GM18519 (cell line): ENCODE data around the gene MAVS.

Experiments
- ATAC-seq: cut with Tn5 transposase; IDR thresholded peaks from one replicate; pipeline ENCODE4 v1.9.1; 2021; ENCODE audit warnings: mild to moderate bottlenecking, moderate library complexity; ENCODE audit not compliant: unreplicated experiment, low FRiP score

Gene MAVS

DNA sequence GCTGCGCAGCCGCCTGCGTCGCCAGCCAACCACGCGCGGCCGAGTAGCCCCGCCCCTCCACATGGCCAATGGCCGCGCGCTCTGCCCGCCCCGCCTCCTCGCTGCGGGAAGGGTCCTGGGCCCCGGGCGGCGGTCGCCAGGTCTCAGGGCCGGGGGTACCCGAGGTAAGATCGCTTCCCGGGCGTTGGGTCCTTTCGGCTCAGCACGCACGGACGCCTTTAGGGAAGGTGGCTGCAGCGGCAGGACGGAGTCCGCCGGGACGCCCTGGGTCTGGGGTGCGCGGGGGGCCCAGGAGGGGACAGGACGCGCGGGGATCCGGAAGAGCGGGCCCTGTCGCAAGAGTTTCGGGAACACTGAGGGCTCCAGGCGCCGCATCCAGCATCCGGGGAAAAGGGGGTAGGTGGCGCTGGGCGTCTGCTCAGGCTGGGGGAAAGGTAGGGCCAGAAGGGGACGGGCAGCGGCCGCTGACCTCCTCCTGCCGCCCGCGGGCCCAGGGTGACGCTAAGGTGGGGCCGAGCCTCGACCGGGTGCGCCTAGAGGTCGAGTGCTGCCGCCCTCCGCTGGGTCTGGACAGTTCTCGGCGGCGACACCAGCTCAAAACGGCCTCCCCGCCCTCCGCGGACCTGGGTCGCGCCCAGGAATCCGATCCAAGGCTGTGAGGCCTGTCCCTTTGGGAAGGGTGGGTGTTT, at the start of gene MAVS:
Gene MAVS (plus strand): TSS at position 95 of the 689 bp plus-strand sequence. CDS start 7,791 bp downstream, outside the sequence.
- ATAC-seq = peak; percentile 72

DNA sequence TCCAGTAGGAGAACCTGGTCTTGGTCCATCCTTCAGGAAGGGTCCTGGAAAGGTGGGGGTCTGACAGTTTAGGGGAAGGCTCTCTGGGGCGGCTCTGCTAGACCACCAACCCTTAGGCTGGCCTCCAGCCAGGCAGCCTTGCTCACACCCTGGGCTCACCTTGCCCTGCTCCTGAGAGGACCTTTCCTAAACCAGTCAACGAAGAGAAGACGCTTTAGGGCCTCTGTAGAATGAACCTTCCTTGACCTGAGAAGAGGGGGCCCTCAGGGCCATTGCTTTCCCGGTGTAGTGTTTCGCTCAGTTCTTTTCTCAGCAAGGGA, 49.4 kb upstream of the MAVS start:
- no peak for ATAC-seq

DNA sequence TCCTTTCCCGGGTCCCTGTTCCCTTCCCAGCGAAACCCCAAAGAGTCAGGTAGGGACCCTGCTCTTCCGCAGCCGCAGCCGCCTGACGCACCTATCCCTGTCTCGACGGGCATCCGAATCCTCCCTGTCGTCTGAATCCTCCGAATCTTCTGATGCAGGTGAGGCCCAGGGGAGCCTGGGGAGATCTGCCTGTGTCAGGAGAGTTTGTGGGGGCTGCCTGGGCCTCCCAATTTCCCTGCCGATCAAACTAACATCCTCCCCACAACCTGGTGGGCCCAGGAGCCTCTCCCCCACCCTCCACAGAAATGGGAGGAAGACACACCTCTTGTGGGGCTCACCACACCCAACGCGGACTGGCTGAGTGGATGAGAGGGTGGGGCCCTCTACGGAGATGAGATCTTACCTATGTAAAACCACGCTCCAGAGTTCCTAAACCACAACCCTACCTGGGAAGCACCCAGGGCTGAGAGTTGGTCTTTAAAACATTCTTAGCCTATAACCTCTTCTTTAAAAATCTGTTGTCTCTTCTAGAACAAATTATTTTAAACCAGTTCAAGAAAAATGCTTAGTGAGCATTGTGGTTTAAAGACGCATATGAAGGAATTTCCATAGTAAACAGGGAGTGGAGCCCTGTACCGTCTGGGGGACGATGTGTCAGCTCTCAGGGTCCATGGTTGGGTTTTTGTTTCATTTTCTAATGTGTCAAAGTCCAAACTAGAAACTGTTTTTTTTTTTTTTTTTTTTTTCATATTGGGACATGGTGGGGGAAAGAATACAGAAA, 48.9 kb upstream of the MAVS start:
- no peak for ATAC-seq

DNA sequence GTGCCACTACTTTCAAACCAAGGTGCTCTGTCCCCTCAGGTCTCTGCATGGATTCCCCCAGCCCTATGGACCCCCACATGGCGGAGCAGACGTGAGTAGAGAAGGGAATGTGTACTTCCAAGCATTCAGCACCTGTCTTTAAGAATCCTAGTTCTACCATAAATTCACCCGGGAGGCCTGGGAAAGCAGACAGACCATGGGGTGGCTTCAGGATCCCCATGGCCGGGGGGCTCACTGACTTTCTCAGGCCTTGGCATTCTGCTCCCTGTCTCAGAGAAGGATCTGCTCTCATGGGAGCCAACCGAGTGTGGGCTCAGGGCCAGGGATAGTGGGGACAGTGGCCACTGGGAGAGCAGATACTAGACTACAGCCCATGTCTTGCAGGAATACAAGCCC, 48.3 kb upstream of the MAVS start:
- ATAC-seq = no peak

DNA sequence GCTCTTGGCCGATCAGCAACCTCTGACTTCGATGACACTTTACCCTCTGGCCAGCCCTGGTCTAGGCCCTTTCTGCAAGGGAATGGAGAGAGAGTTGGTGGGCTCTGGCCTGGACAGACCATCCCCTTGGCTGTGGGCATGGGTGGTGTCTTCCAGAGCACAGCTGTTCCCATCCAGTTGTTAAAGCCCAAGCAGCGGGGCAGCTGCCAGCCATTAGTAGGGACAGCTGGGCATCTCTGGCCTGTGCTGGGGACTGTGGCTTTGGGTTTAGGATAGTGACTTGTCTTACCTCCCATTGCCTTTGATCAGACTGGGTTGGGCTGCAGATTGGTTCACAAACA, 47.8 kb upstream of the MAVS start:
- no peak for ATAC-seq

DNA sequence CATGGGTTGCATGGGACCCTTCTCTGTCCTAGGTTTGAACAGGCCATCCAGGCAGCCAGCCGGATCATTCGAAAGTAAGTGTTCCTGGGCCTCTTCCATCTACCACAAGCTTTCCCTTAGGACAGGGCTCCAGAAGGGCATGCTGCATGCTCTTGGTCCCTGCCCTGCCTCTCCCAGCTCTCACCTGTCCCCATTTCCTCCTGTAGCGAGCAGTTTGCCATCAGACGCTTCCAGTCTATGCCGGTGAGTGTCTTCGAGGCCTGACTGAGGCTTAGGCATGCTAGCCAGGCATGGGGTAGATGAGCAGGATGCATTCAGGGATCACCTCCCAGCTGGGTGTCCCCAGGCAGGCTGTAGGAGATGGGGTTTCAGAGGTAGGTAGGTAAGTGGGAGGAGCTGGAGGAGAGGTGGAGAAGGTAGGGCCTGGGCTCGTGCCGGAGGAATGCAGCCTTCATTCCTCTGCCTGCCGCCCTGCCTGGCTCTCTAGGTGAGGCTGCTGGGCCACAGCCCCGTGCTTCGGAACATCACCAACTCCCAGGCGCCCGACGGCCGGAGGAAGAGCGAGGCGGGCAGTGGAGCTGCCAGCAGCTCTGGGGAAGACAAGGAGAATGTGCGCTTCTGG, 46.3 kb upstream of the MAVS start:
- ATAC-seq = no peak

DNA sequence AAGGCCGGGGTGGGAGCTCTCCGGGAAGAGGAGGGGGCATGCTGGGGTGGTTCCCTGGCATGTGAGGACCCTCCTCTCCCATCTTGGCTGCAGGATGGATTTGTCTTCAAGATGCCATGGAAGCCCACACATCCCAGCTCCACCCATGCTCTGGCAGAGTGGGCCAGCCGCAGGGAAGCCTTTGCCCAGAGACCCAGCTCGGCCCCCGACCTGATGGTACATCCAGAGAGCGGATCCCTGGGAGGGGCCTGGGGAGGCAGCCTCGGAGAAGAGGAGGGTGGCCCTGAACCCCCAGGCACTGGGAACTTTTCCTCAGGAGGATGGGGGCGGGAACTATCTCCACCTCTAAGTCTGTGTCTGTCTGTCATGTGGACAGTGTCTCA, 45.8 kb upstream of the MAVS start:
- no peak for ATAC-seq

DNA sequence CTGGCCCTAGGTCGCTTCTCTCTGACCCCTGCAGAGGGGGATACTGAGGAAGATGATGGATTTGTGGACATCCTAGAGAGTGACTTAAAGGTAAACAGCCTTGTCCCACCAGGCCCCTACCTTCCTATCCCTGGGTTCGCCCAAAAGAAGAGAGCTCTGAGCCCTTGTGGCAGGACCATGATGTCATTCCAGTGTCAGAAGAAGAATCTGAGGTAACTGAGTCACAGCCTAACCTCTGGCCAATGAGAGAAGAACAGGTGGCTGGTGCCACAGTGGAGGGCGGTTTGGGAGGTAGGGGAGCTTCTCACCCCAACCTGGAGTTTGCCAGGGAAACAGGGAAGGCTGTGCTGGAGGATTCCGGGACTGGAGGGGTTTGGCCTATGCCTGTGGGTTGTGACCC, 45.3 kb upstream of the MAVS start:
- ATAC-seq = no peak

DNA sequence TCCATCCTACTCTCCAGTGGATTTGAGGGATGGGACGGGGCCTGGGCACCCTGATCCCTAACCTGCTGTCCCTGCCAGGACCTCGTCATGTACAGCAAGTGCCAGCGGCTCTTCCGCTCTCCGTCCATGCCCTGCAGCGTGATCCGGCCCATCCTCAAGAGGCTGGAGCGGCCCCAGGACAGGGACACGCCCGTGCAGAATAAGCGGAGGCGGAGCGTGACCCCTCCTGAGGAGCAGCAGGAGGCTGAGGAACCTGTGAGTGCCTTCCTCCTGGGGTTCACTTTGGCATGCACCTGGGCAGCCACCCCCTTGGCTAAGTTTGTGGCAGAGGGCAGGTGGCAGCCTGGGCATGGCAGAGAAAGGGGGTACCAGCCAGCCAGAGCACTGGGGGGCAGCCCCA, 44.8 kb upstream of the MAVS start:
- no peak for ATAC-seq

DNA sequence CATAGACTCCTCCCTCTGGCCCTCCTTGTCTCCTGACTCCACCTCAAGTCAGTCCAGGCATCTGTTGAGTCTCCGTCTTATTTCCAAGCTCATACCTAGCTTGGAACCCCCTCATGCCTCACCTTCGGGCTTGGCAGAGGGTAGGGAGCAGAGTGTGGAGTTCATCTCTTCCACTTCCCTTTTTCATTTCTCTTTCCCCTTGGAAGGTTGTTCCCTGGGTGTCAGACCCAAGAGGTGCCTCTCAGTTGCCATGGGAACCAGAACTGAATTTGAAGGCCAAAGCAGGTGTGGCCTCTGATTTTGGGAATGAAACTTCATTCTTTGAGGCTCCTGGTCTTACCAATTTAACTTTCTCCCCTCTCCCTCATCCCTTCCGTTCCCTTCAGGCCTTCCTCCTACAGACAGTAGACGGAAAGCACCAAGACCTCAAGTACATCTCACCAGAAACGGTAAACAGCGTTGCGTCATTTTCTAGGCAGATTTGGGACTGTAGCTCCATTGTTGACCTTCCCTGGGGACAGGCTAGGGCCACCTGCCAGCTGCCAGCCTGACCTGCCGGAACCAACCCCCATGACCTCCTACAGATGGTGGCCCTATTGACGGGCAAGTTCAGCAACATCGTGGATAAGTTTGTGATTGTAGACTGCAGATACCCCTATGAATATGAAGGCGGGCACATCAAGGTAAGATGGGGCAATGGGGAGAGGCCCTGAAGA, 44.0 kb upstream of the MAVS start:
- no peak for ATAC-seq

DNA sequence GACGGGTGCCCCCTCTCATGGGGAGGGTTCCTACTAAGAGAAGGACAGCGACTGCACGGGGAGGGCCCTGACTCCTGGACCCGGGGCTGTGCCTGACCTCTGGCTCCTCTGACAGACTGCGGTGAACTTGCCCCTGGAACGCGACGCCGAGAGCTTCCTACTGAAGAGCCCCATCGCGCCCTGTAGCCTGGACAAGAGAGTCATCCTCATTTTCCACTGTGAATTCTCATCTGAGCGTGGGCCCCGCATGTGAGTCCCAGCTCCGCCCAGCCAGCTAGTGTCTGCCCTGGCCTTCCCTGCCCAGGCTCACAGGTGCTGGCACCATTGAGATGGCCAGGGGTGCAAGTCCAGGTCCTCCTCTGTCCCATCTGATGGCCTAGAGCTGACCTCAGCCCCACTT, 43.3 kb upstream of the MAVS start:
- no peak for ATAC-seq

DNA sequence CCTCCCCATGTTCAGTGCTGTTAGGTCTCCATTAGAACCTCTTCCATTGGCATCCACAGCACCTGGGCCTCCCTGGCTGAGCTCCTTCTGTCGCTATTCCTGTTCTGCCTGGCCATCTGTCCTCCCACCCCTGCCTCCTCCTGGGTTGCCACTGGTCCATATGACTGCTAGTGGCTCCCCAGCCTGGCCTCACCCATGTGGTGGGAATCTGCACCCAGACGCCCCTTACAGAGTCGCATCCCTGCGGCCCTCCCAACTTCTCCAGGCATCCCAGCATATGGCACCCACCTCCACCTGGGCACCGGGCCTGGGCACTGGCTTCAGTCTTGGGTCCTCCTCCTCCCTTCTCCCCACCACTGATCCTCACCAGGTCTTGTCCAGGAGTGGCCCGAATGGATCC, 42.8 kb upstream of the MAVS start:
- no peak for ATAC-seq

DNA sequence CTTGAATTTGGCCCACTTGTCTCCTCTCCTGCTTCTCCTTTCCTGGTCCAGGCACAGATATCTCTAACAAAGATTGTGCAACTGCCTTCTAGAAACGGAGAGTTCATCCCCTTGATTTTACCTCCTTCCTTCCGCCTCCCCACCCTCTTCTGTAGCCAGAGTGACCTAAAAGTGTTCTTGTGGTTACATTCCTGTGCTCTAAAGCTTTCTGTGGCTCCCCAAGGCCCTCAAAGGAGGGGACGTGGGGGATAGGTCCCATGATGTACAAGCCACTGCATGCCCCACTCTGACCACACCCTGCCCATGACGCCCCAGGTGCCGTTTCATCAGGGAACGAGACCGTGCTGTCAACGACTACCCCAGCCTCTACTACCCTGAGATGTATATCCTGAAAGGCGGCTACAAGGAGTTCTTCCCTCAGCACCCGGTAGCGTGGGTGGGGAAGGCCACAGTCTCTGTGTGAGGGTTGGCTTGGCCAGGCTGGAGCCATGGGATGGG, 42.3 kb upstream of the MAVS start:
- ATAC-seq = no peak

DNA sequence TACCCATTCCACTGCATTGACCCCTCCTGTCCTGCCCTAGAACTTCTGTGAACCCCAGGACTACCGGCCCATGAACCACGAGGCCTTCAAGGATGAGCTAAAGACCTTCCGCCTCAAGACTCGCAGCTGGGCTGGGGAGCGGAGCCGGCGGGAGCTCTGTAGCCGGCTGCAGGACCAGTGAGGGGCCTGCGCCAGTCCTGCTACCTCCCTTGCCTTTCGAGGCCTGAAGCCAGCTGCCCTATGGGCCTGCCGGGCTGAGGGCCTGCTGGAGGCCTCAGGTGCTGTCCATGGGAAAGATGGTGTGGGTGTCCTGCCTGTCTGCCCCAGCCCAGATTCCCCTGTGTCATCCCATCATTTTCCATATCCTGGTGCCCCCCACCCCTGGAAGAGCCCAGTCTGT, 41.9 kb upstream of the MAVS start:
- no peak for ATAC-seq

DNA sequence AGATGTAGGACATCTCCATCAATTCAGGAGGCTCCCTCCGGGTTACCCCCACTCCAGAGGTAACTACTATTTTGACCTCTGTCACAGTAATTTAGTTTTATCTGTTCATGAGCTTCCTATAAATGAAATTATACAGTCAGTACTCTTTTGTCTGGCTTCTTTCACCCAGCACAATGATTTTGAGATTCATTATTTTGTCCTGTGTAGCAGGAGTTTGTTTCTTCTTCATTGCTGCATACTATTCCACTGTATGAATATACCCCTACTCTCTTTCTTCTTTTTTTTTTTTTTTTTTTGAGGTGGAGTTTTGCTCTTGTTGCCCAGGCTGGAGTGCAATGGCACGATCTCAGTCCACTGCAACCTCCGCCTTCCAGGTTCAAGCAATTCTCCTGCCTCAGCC, 38.1 kb upstream of the MAVS start:
- ATAC-seq = no peak

DNA sequence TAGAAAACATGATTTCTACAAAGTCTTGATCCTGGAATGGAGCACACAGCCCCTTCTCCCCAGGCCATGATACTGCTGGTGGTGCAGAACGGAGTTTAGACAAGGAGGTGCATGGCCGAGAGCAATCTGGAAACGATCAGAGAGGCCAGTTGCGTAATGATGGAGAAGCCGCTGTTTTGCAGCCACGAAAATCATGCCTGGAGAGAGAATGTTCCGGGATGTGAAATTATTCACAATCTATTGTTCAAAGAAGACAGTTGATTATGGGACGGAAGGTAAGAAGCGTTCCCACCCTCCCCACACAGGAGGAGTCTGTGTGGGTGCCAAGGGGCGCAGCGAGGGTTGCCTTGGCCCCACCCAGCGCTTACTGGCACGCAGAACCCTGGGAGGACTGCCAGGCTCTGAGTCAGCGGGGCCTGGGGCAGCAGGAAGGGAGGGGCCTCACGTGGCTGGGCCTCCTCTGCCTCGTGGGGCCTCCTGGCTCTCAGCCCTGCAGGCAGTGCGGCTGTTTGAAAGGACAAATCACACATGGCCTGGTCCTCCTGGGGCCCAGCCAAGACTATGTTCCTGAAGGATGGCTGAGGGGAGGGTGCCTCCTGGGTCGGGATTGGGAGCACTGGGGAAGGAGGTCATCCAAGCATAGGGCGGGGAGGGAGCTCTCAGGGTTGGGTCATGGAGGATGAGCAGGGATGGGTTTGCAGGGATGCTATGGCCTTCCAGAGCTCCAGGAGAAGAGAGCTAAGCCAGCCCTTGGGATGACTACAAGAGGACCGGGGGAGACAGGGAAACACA, 35.0 kb upstream of the MAVS start:
- no peak for ATAC-seq

DNA sequence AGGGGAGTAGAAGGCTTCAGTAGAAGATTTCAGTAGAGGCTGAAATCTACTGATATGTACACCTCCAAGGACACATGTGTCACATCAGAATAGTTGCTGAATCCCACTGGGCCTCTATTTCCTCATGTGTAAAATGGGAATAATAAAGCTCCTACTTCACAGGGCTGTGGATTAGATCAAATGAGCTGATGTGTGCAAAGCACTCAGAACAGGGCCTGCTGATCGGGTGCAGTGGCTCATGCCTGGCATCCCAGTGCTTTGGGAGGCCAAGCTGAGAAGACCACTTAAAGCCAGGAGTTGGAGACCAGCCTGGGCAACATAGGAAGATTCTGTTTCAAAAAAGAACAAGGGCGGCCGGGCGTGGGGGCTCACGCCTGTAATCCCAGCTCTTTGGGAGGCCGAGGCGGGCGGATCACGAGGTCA, 34.4 kb upstream of the MAVS start:
- no peak for ATAC-seq

DNA sequence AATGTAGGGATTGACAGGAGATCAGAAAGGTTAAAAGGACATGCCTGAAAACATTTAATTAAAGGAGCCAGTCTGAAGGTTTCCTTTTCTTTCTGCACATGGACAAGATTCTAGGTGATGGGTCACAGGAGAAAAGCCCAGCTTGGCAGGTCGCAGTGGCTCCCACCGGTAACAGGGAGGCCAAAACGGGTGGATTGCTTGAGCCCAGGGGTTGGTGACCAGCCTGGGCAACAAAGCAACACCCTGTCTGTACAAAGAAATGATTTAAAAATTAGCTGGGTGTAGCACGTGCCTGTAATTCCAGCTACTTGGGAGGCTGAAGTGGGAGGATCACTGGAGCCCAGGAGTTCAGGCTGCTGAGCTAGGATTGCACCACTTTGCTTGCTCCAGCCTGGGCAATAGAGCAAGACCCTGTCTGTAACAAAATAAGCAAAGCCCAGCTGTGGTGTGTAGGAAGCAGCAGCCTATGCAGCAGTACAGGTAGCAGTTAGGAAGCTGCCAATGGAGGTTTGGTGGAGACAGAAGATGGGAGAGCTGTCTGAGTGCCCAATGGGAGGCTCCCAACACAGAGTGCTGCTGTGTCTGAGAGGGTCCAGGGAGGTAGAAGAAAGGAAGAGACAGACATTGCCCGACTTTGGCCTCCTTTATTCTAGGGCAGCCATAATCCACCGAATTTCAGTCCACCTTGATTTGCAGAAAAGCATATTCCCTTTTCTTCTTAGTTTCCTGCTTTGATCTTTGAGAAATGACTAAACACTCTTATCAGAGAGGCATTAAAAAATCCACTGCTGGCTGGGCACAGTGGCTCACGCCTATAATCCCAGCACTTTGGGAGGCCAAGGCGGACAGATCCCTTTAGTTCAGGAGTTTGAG, 33.4 kb upstream of the MAVS start:
- no peak for ATAC-seq

DNA sequence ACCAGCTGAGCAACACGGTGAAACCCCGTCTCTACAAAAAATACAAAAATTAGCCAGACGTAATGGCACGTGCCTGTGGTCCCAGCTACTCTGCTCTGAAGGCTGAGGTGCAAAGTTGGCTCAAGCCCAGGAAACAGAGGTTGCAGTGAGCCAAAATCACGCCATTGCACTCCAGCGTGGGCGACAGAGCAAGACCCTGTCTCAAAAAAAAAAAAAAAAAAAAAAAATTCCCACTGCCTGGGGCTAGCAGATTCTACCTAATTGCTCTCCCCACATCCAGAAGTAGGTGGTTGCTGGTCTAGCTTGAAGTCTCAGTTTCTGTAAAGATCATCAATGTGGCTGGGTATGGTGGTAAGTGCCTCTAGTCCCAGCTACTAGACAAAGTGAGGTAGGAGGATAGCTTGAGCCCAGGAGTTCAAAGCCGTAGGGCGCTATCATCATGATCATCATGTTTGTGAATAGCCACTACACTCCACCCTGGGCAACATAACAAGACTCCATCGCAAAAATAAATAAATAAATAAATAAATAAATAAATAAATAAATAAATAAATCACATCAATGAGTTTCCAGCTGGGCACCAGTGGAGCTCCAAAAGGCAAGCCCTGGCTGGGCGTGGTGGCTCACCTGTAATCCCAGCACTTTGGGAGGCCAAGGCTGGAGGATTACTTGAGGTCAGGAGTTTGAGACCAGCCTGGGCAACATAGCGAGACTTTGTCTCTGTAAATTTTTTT, 32.6 kb upstream of the MAVS start:
- ATAC-seq = no peak
